ENCODE measurements around the gene TP53AIP1.

The TP53AIP1 gene

DNA sequence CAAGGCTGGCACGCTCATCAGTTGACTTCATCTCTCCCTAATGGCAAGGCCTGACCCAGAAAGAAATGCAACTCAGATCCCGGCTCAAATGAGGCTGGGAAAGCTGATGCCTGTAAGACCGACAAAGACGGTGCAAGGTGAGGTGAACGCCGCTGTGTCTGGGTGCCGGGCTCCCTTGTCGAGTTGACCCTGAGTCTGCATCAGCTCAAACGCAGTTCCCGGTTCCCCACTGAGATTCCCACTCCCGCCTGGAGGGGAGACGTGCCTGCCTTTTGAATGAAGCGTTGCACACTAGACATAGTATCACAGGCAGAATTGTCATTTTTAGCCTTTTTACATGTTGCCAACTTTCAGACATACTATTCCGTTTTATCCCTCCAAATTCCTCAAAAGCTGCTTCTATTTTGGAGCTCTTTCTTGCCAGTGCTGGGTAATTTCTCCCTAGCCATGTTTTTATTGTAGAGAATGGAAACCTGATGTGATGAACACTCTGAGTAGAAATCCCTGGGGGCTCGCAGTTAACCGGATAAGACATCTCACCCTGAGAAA lies 831 bp upstream of the TP53AIP1 start:
- DNase-seq (ENCODE audit: low read depth) = no peak

DNA sequence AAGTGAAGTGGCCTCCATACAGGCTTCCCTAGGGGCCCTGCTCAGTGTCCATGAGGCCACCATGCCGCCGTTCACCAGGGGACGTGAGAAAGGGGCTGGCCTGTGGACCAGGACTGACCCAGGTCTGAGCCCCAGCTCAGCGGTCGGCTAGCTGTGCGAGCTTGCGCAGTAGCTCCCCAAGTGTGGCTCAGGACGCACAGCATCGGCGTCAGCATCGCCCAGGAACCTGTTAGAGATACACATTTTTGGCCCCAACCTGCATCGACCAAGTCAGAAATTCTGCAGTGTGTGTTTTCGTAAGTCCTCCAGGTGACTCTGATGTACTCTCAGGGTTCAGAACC lies 429 bp downstream of the TP53AIP1 start:
- no peak for DNase-seq (ENCODE audit: low read depth)

DNA sequence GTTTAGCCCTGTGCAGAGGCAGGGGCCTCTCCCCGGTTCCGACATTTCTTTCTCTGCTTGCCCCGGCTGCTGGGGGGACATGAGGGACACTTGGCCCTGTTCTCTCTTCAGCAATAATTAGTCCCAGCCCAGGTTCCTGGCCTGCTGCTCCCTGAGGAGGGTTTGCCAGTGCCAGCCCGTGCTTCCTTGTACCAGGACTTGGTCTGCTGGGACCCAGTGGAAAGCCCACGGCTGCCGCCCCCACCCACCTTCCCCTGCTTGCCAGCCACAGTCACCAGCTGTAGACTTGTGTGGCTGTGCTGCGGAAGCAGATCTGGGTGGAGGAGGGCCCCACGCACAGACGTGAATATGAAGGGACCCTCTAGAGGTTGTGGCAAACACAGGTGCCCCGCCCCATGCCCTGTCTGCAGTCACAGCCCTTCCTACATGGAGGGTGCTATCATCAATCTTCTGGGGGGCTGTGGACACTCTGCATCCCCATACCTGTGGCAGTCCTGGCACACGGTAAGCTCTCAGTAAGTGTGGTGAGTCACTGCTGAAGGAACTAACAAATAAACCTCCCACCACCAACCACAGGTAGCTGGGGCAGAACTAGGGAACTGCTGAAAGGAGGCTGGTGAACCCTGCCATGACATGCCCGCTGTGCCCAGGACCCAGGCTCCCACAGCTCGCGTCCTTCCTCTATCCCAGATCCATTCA lies 949 bp downstream of the TP53AIP1 start:
- DNase-seq (ENCODE audit: low read depth) = no peak

GRCh38 chr11:128941110-128941509 lies 1.6 kb downstream of the TP53AIP1 start:
- no peak for DNase-seq (ENCODE audit: low read depth)

GRCh38 chr11:128940603-128941002 lies 2.1 kb downstream of the TP53AIP1 start:
- no peak for DNase-seq (ENCODE audit: low read depth)

DNA sequence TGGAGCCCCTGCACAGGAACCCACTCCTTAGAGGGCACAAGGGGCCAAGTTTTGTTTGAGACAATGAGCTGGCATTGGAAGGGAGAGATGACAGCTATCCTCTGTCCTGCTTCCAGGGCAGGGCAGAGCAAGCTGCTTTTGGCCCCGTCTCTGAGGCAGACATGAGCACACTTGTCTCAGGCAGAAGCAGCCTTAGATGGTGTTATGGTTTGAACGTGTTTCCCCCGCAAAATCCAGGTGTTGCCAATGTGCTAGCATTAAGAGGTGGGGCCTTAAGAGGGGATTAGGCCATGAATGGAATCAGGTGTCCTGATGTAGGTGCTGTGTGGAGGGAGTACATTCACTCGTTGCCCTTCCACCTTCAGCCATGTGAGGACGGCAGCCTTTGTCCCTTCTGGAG lies 2.5 kb downstream of the TP53AIP1 start:
- DNase-seq (ENCODE audit: low read depth) = no peak

GRCh38 chr11:128939591-128939990 lies 3.1 kb downstream of the TP53AIP1 start:
- DNase-seq (ENCODE audit: low read depth) = no peak

DNA sequence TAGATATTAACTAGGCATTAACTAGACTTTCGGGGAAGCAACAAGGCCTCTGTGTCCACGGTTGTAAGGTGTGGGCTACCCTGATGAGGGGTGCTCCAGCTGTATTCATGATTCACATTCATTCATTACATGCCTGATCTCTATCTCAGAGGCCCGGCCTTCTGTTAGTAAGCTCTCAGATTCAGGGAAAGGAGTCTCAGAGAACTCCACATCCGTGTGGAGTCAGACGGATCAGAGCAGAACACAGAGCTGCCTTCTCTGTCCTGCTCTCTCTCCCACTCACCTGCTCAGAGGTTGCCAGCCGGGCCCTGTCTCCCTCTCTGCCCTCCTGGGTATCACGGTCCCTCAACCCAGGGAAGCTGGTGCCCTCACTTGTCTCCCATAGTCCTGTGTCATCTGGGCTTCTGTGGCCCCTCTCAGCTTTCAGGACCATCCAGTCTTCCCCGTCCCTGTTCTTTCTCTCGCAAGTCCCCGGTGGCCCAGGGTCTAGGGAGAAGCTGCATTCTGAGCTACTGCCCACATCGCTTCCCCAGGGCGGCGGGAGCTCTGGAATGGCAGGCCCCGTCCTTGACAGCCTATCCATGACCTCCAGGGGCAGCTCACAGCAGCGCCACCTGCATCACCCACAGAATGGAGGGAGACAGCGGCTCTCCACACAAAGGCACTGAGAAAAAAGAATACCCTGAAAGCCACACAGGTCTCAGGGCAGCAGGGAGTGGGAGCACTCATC lies 4.3 kb downstream of the TP53AIP1 start:
- no peak for DNase-seq (ENCODE audit: low read depth)

DNA sequence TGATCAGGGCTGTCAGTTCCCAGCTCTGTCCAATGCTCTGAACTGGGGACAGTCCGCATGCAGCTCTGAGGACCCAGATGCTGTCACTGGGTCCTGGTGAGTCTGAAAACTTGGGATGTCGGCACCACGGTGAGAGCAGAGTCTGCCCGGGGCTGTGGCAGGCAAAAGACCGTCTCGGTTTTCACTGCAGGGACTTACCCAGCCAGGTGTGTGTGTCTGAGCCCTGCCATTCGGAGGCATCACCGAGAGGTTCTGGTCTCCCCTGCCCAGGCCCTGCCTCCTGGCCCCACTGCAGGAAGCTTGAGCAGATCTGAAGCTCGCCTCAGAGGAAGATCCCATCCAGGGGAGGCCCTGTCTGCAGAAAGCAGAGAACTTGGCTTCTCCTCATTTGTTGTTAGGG lies 5.2 kb downstream of the TP53AIP1 start:
- no peak for DNase-seq (ENCODE audit: low read depth)

DNA sequence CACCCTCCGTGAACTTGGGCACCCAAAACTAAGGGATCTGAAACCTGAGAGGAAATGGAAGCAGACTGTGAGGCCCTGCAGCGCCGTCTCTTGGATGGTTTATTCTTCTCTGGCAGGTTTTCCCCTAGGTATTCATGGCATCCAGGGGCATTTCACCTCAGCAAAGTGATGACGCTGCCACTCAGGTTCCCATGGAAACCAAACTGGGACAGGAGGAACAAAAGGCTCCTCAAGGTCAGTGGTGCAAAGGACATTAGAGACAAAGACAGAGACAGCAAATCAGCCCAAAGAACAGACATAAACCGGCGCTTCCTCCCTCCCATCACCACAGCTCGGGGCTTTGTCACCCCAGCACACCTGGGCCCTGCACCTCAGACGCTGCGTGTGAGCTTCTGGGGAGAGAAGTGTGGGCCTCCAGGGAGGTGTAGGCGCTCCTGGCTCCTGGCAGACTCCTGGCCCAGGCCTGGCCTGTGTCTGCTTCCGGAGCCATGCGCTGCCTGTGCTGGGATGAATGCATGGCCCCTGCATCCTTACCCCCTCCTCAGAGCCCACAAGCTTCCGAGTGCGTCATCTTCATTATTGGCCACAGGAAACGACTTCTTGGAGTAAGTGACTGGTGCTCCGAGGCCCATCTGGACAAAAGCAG lies 5.9 kb downstream of the TP53AIP1 start:
- DNase-seq (ENCODE audit: low read depth) = no peak

- no peak for DNase-seq (ENCODE audit: low read depth)
These were observed 7.7 kb downstream of the TP53AIP1 start for GRCh38 chr11:128934926-128935325.

DNA sequence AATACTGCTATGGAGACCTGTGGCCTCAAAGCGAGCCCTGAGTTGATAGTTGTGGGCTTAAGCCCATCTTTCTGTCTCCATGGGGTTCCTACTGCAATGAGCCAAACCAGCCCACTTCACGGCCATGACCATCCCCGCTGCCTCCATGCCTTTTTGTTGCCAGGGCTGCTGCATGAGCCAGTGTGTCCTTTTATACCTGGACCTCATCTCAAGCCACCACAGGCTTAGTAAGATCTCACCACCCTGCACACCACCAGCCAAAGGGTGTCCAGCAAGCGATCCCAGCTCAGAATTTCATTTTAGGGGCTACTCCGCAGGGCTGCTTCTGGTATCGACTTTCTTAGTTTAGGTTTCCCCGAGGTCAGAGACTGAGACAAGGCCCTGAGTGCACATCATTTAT lies 8.3 kb downstream of the TP53AIP1 start:
- no peak for DNase-seq (ENCODE audit: low read depth)

GRCh38 chr11:128933481-128934178 lies 9.0 kb downstream of the TP53AIP1 start:
- DNase-seq (ENCODE audit: low read depth) = no peak

DNA sequence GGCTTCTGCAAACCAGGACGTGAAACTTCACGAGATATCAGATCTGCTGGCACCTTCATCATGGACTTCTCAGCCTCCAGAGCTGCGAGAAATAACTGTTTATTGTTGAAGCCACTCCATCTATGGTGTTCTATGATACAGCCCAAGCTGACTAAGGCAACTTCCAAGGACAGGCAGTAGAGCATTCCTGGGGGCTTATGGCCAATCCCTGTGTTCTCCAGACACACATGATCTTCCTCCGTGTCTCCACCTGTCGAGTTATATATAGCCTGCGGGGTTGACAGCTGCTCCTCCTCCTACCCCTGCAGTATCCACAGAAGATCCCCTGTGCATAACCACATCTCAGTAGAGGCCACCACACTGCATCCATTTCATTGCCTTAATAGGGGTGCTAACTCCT lies 11.0 kb downstream of the TP53AIP1 start:
- DNase-seq (ENCODE audit: low read depth) = no peak

DNA sequence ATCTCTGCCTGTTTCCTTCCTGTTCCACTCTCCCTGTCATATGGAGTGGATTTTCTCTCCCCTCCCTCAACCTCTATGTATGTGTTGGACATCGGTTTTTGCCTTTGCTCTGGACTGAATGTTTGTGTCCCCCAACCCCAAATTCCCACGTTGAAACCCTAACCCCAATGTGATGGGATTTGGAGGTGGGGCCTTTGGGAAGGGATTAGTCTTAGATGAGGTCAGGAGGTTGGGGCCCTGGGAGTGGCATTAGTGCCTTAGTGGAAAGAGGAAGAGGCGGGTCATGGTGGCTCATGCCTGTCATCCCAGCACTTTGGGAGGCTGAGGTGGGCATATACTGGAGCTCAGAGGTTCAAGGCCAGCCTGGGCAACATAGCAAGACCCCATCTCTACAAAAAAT lies 11.6 kb downstream of the TP53AIP1 start:
- DNase-seq (ENCODE audit: low read depth) = no peak

DNA sequence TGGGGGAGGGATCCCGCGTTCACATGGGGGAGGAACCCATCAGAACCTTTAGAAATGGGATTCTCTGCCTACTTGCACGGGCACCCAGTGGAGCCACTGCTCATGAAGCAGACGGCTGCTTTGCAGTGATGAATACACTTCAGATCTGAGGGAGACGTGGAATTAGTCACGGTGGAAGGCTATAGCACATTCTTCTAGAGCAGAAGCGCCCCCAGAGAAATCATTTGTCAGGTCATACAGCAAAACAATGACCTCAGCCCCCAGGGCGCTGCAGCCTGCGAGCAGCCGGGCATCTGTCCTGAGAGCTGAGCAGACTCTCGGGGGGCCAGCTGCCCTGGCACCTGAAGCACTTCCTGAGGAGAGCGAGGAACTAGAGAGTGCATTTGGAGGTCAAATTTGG lies 12.7 kb downstream of the TP53AIP1 start:
- DNase-seq (ENCODE audit: low read depth) = no peak

- no peak for DNase-seq (ENCODE audit: low read depth)
These were observed 13.2 kb downstream of the TP53AIP1 start for GRCh38 chr11:128929468-128929867.

DNA sequence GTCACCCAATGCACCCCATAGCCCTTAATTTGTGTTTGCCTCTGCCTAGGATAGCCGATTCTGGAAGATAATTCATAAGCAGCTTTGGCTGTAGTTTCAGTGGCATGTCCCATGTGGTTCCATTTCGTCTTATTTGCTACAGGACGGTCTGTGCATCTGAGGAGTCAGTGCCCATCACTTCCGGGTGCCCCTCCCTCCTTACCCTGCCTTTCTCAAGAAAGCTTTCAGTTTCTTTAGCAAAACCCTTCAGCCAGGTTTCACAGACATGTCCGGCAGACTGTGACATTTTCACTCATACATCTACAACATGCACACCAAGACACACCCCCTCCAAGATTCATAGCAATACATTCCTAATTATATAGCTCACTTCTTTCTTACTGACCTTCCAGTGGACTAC lies 14.3 kb downstream of the TP53AIP1 start:
- no peak for DNase-seq (ENCODE audit: low read depth)

GRCh38 chr11:128927683-128928336 lies 14.9 kb downstream of the TP53AIP1 start:
- DNase-seq (ENCODE audit: low read depth) = no peak

DNA sequence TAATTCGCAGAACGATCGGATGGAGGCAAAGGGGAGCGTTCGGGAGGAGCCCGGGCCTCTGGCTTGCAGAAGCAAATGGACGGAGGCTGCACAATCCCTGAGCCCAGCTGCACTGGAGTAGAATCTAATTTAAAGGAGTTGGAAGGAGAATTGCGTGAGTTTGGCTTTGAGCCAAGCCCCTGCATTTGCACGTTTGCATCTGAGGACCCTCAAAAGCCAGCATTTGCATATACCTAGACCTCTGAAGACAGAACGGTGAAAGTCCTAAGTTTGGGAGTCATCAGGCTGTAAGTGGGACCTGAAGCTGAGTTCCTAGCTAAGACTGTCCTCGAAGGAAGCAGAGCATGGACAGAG lies 15.6 kb downstream of the TP53AIP1 start:
- DNase-seq (ENCODE audit: low read depth) = no peak

DNA sequence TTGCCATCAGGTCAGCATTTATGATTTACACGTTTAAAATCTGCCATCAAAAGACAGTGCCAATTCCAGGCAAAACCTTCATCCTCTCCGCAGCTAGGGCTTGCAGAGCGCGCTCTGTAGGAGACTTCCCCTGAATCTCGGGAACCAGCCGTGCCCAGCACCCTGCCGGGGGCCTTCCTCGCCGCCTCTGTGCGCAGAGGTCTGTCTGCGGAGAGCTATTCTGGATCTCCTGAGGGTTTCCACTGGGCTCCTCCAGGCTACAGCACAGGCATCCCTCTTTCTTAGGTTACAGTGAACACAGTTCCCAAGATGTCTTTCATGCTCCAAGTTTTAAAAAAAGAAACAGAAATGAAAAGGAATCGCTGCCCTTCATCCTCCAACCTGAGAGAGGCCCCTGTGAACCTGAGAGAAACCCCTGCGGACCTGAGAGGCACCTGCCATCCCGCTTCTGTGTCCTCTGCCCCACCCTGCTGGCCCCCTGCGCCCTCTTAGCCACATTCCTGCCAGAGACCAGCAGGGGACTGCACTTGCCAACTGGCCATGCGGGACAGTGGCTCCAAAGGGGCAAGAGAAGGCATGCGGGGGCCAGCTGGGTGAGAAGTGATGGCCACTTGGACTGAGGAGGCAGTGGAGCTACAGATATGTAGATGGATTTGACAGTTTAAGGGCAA lies 16.1 kb downstream of the TP53AIP1 start:
- no peak for DNase-seq (ENCODE audit: low read depth)

- DNase-seq (ENCODE audit: low read depth) = no peak
These were observed 16.7 kb downstream of the TP53AIP1 start for GRCh38 chr11:128926000-128926399.
